ENCODE data around the gene GPX8. TPM values are rescaled to one million over a fixed set of nuclear protein-coding genes. Genes with fewer than 3 reads are reported as not detected.
A peak's percentile ranks its signal among the peaks of the same experiment; 100 is the strongest.

Gene GPX8
- 10 to 100 TPM in 1 of 6 donors, 1 to 10 TPM in 5; 2.1 to 15.5 (median 4.3) TPM for total RNA-seq

DNA sequence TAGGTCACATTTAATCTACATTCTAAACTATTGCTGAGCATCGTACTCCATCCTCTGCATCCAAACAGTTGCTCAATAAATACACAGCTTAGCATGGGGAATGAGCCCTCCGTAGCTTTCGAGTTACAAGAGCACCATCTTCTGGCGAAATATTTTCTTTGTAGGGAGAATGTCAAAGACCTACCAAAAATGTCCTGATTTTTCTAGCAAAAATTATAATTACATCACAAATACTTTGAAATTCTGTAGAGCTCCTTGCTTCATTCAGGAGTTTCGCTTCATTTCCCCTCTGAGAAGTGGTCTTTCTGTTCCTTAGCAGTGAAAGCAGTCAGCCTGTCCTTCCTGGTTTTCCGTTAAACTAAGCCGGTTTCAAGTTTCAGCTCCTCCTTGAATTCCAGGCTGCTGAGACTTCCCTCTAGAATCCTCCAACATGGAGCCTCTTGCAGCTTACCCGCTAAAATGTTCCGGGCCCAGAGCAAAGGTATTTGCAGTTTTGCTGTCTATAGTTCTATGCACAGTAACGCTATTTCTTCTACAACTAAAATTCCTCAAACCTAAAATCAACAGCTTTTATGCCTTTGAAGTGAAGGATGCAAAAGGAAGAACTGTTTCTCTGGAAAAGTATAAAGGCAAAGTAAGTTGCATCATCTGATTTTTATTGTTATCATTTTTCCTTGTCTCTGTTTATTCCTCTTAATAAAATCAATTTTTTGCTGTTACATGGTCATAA lies at the start of gene GPX8:
Gene GPX8 (plus strand): TSS at position 409 of the 730 bp plus-strand sequence. CDS start 22 bp downstream, at position 431.
- H3K4me1 ChIP-seq, result peaks cover 0 to 10% (median 0%) of the 10 kb centered on the region in 4 donors
- TF ChIP-seq CTCF (IDR thresholded peaks at IDR 0.05) (peak in 4 of 6 experiments; percentile 32 to 47 (median 41)), POLR2AphosphoS5 (IDR thresholded peaks at IDR 0.05) (no peak)
- no peaks in the 10 kb centered on the region for H3K9me3 ChIP-seq
- WGBS, 2 donors, result 3 to 7% methylated on average over 10 of the region's 10 CpGs
- peak; percentile 62 to 91 for ATAC-seq (ENCODE audit: low FRiP score in 2 of 2)
- no peak for DNase-seq
- peak within 1 kb of the TSS in 3 of 4 donors; percentile 4 to 52 (median 36) for H3K27ac ChIP-seq
- H3K27me3 ChIP-seq, result no peaks in the 10 kb centered on the region
- no peaks in the 10 kb centered on the region for H3K36me3 ChIP-seq
- H3K4me3 ChIP-seq, result peak within 1 kb of the TSS in 3 of 4 donors; percentile 19 to 48 (median 43)

DNA sequence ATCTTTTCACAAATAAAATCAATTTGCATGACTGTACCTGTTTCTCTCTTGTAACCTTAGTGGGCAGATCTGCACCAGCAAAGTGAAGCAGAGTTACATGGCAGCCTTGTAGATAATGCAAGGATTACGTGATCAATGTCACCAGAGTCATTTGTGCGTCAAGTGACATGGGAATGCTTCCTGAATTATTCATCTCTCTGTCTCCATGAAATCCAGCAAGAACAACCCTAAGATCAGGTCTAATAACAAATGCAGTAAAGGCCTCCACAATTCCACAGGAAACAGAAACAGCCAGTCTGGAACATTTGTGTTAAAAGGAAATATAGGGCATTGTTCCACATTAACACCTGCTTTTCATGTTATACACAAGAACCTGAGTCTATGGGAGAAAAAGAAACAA lies 49.8 kb upstream of the GPX8 start:
- Histone ChIP-seq H3K27me3 (no peaks in the 10 kb centered on the region), H3K27ac (no peak overlapping the region)
- WGBS, 2 donors, result 85 to 89% methylated on average over 2 of the region's 2 CpGs

DNA sequence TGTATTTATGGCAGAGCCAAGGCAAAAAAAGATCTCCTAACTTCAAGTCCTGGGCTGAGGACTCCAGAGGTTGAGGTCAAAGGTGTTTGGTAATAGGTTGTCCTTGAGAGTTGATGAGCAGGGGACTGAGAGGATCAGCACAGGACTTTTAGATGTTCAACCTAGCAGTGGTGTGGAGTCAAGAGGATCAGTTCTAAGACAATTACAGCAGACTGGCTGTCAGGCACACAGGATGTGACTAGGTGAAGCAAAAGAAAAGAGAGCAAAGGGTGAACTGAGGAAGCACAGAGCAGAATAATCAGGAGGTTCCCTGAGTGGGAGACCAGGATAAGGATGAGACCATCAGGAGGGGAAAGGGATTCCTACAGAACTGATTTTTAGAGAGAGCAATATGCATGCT lies 46.6 kb upstream of the GPX8 start:
- H3K4me3 ChIP-seq, result no peak overlapping the region
- ATAC-seq (ENCODE audit: low FRiP score in 2 of 2) (no peak), DNase-seq (no peak)
- no peak for TF ChIP-seq EP300 (IDR thresholded peaks at IDR 0.05)
- no peak for TF ChIP-seq CTCF (IDR thresholded peaks at IDR 0.05)
- no peak for TF ChIP-seq POLR2A (IDR thresholded peaks at IDR 0.05)
- TF ChIP-seq POLR2AphosphoS5 (IDR thresholded peaks at IDR 0.05), result no peak
- no peaks in the 10 kb centered on the region for H3K27me3 ChIP-seq
- no peak overlapping the region for H3K27ac ChIP-seq
- no peaks in the 10 kb centered on the region for H3K4me1 ChIP-seq
- H3K9me3 ChIP-seq, result no peaks in the 10 kb centered on the region
- H3K36me3 ChIP-seq, result no peaks in the 10 kb centered on the region

More for the DNA sequence above, 49.8 kb upstream of the GPX8 start:
- no peak for TF ChIP-seq EP300 (IDR thresholded peaks at IDR 0.05)
- no peak for TF ChIP-seq POLR2A (IDR thresholded peaks at IDR 0.05)
- TF ChIP-seq POLR2AphosphoS5 (IDR thresholded peaks at IDR 0.05), result no peak
- no peak for TF ChIP-seq CTCF (IDR thresholded peaks at IDR 0.05)
- Histone ChIP-seq H3K36me3 (no peaks in the 10 kb centered on the region), H3K4me1 (no peaks in the 10 kb centered on the region), H3K9me3 (no peaks in the 10 kb centered on the region), H3K4me3 (no peak overlapping the region)
- no peak for DNase-seq
- ATAC-seq (ENCODE audit: low FRiP score in 2 of 2), result no peak

GRCh38 chr5:55114061-55114460 lies 45.9 kb upstream of the GPX8 start:
- Histone ChIP-seq H3K27ac (no peak overlapping the region), H3K4me3 (no peak overlapping the region), H3K4me1 (no peaks in the 10 kb centered on the region), H3K9me3 (no peaks in the 10 kb centered on the region), H3K36me3 (no peaks in the 10 kb centered on the region), H3K27me3 (no peaks in the 10 kb centered on the region)
- no peak for DNase-seq
- ATAC-seq (ENCODE audit: low FRiP score in 2 of 2), result no peak
- TF ChIP-seq CTCF (IDR thresholded peaks at IDR 0.05) (no peak), POLR2AphosphoS5 (IDR thresholded peaks at IDR 0.05) (no peak), EP300 (IDR thresholded peaks at IDR 0.05) (no peak), POLR2A (IDR thresholded peaks at IDR 0.05) (no peak)
- 74 to 84% methylated on average over 3 of the region's 3 CpGs for WGBS, 2 donors

DNA sequence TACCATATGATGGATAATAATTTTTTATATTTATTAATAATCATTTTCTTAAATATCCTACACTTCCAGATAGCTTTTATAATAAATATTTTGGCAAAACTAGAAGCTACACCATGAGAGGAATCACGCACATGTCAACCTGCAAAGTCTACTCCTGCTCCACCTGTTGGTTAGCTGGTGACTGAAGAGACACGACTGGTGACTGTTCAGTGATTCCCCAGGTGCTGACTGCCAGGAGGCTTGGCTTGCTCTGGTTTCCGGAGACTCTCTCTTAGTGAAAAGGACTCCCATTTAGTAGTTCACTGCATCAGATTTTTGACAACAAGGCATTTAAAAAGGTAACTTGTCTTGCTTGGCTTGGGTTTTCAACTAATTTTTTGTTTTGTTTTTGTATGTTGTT lies 36.6 kb upstream of the GPX8 start:
- H3K27ac ChIP-seq, result no peak overlapping the region
- no peak for ATAC-seq (ENCODE audit: low FRiP score in 2 of 2)
- H3K4me3 ChIP-seq, result no peak overlapping the region
- H3K4me1 ChIP-seq, result no peaks in the 10 kb centered on the region
- WGBS, 2 donors, result 78 to 82% methylated on average over 3 of the region's 3 CpGs
- no peaks in the 10 kb centered on the region for H3K9me3 ChIP-seq
- no peaks in the 10 kb centered on the region for H3K36me3 ChIP-seq
- no peaks in the 10 kb centered on the region for H3K27me3 ChIP-seq
- DNase-seq, result no peak
- TF ChIP-seq POLR2AphosphoS5 (IDR thresholded peaks at IDR 0.05), result no peak
- no peak for TF ChIP-seq POLR2A (IDR thresholded peaks at IDR 0.05)
- no peak for TF ChIP-seq CTCF (IDR thresholded peaks at IDR 0.05)
- TF ChIP-seq EP300 (IDR thresholded peaks at IDR 0.05), result no peak
